GM10266 (cell line): ENCODE data around the gene CES2.
"Not testable (repeated sequence)": the region's sequence is repeated elsewhere in the genome, so short reads cannot be mapped to it uniquely, and the experiment has no call there.

Source experiments
- DNase-seq: peaks from one replicate; pipeline ENCODE4 v3.0.0; 2012; ENCODE audit errors: extremely low spot score
- CTCF ChIP-seq: IDR thresholded peaks from 2 replicates; pipeline ENCODE4 v1.5.1; 2012; ENCODE audit warnings: mild to moderate bottlenecking, low read depth; ENCODE audit not compliant: control insufficient read depth, insufficient read depth; ENCODE audit errors: missing control alignments

Gene CES2

GRCh38 chr16:66983033-66983432 is 47.7 kb downstream of the CES2 start:
- no peak for TF ChIP-seq CTCF
- no peak for DNase-seq

DNA sequence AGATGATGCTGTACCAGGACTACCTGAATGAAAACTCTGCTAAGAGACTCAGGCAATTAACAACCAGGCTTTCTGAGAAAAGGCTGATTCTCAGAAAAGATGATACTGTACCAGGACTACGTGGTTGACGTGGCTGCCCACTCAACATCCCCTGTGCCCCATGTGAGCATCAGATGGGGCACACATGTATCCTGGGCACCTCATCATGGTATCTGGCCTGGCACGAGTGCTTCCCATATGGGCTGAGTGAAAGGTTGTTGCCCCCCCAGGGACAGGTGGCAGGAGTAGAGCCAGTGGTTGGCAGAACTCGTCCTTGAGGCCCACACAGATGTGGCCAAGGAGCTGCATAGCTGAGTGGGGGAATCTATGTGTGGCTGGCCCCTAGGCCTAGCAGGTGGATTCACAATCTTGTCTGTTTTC is 49.6 kb downstream of the CES2 start:
- DNase-seq, result no peak
- no peak for TF ChIP-seq CTCF

GRCh38 chr16:66986559-66986958 is 51.2 kb downstream of the CES2 start:
- no peak for DNase-seq
- no peak for TF ChIP-seq CTCF

DNA sequence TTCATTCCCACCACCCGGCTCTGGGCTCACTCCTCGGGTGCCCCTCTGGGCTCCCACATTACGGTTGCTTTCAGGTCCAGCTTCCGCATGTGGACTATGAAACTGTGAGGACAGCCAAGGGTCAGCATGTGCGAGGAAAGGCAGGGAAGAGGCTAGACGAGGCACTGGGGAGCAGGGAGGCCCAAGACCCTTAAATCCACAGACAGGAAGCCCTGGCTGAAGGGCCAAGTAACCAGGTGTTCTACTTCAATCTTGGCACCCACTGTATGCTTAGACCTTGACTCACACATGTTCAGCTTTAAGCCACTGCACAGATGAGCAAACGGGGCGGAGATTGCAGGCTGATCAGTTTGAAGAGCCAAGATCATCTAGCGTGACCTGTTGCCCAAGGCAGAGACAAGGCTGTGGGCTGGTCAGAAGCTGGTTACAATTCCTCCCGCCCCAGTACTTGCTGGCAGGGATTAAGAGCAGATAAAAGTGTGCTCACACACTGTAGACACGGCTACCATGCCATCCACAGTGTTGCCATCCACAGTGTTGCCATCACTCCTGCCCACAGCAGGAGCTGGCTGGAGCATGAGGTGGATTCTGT is 53.0 kb downstream of the CES2 start, which contains the start of gene CES4A:
Gene CES4A (plus strand): TSS at position 393 of the 592 bp plus-strand sequence. CDS start 184 bp downstream, at position 577.
- no peak for TF ChIP-seq CTCF
- DNase-seq, result no peak

GRCh38 chr16:66991545-66992077 is 56.3 kb downstream of the CES2 start:
- DNase-seq, result no peak

DNA sequence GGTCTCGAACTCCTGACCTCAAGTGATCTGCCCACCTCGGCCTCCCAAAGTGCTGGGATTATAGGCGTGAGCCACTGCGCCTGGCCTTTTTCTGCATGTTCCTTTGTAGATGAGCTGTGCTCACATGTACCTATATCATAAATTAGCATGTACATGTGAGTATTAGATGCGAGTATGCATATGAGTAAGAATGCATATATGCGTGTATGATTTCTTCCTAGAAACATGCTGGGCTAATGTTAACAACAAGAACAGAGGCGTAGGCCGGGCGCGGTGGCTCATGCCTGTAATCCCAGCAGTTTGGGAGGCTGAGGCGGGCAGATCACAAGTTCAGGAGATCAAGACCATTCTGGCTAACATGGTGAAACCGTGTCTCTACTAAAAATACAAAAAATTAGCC is 58.2 kb downstream of the CES2 start:
- DNase-seq, result not testable (repeated sequence)

More at GRCh38 chr16:66991545-66992077, 56.3 kb downstream of the CES2 start:
- TF ChIP-seq CTCF, result no peak
